Pancreas (tissue), 10 donors: ENCODE results near the gene EMP1. TPM values are rescaled to one million over a fixed set of nuclear protein-coding genes. Genes with fewer than 3 reads are reported as not detected.

Experiments
- ATAC-seq, 4 donors: fragments of 200-7000 bp; cut with Tn5 transposase; one replicate each; pipeline versions ENCODE4 v1.8.0 to v1.9.1; 2020; ENCODE audit warnings: mild to moderate bottlenecking in 4 of 4, moderate library complexity in 4 of 4
- DNase-seq, 6 donors: peaks; one replicate each; pipeline ENCODE4 v3.0.0-alpha.2; 2020
- FAIRE-seq: peaks from 2 replicates; lab custom pipeline; 2012; peaks lifted over from hg19 to GRCh38; lab: Jason Lieb, UNC
- H3K27ac ChIP-seq, 4 donors: fragments of 200-600 bp; sonication (generic); 1 replicate in 3 of 4; 2 replicates in 1 of 4; pipeline versions ENCODE4 v1.5.0 to v1.8.0; 2020
- H3K27me3 ChIP-seq, 4 donors: fragments of 200-600 bp; one replicate each; pipeline ENCODE4 v1.8.0; 2021
- H3K36me3 ChIP-seq, 3 donors: fragments of 200-600 bp; sonication (generic) in 1 of 3; one replicate each; pipeline versions ENCODE4 v1.5.0 to v1.8.0; 2020 to 2021
- H3K4me1 ChIP-seq, 3 donors: fragments of 200-600 bp; one replicate each; pipeline ENCODE4 v1.8.0; 2021
- H3K4me3 ChIP-seq, 4 donors: fragments of 200-600 bp; sonication (generic) in 2 of 4; one replicate each; pipeline versions ENCODE4 v1.5.0 to v1.8.0; 2020 to 2021
- H3K9me3 ChIP-seq, 4 donors: fragments of 200-600 bp; one replicate each; pipeline ENCODE4 v1.8.0; 2021
- CTCF ChIP-seq, 4 donors: fragments of 200-600 bp; sonication (generic) in 3 of 4; IDR thresholded peaks; one replicate each; pipeline versions ENCODE4 v1.5.0 to v1.8.0; 2021; ENCODE audit warnings: antibody characterized with exemption in 4 of 4
- WGBS, 2 donors: extraction: QIAGEN DNeasy Blood & Tissue Kit; methylation state at CpG; one replicate each; pipeline ENCODE4 v1.1.7; 2013; 5-methylcytosine and 5-hydroxymethylcytosine counted together
- intact Hi-C, 3 donors: fragments of 100-400 bp; cut with DNase I; formaldehyde crosslinking; loops; one replicate each; pipeline versions ENCODE4 v1.11.1 to v1.14.2; 2022
- polyA plus RNA-seq, 2 donors: library from polyadenylated mRNA; stranded (reverse); fragments of 200-250 nt; gene quantifications; one replicate each; pipeline ENCODE4 v1.2.3, GENCODE V29; 2013
- total RNA-seq, 6 donors: library from RNA; stranded (reverse); fragmentation: NEBNext Ultra II Directional in 4 of 6; extraction: Animal tissue kit (Norgen Biotek cat#: 25700) in 4 of 6; gene quantifications; one replicate each; pipeline versions ENCODE4 v1.2.1 to v1.2.4, GENCODE V29; 2021 to 2023
- donor health status: healthy with polysubstance abuse.
- donor health status: DM: no; HTN: no; CAD: no; lungs with moderate emphysema.
- donor health status: DM: no; HTN: no; CAD: no.
- donor health status: control.
- donor health status: control.
- donor health status: Bipolar disorder and iron deficiency.
- donor health status: DM: yes; HTN: yes; CAD: no.
- donor health status: DM: no; HTN: no; CAD: no.
- donor health status: DM: no; HTN: no; CAD: no.
- donor health status: DM: yes; HTN: yes; CAD: no.

The EMP1 gene
- total and polyA plus RNA-seq, 8 donors: 5.8 to 43.4 (median 18.7) TPM

- ATAC-seq (peak; percentile 67 to 95 (median 83)), FAIRE-seq (no peak), DNase-seq (peak; percentile 34 to 68 (median 47))
- H3K9me3 ChIP-seq: no peaks in the 10 kb centered on the region
- peak overlapping the region in 1 of 4 donors; percentile 17 for H3K27ac ChIP-seq
- no peaks in the 10 kb centered on the region for H3K27me3 ChIP-seq
- H3K36me3 ChIP-seq: no peaks in the 10 kb centered on the region
- no peaks in the 10 kb centered on the region for H3K4me1 ChIP-seq
- WGBS, 2 donors: 29 to 40% methylated on average over 11 of the region's 11 CpGs
- intact Hi-C loops: no loop called here
- TF ChIP-seq CTCF (IDR thresholded peaks at IDR 0.05): no peak
- H3K4me3 ChIP-seq: no peak overlapping the region
These were observed 17.1 kb upstream of the EMP1 start for GRCh38 chr12:13179211-13180074.

- H3K27ac ChIP-seq: no peak overlapping the region
- no peak overlapping the region for H3K4me3 ChIP-seq
- ATAC-seq (no peak), DNase-seq (no peak), FAIRE-seq (no peak)
- intact Hi-C loops: no loop called here
- 54% methylated on average over 3 of the region's 3 CpGs for WGBS, 2 donors
- H3K36me3 ChIP-seq: no peaks in the 10 kb centered on the region
- no peak for TF ChIP-seq CTCF (IDR thresholded peaks at IDR 0.05)
- no peaks in the 10 kb centered on the region for H3K9me3 ChIP-seq
- no peaks in the 10 kb centered on the region for H3K27me3 ChIP-seq
- no peaks in the 10 kb centered on the region for H3K4me1 ChIP-seq
These were observed 15.0 kb upstream of the EMP1 start for GRCh38 chr12:13181375-13182070.

- WGBS, 2 donors: 88 to 93% methylated on average over 1 of the region's 1 CpG
- no peak for FAIRE-seq
- no peaks in the 10 kb centered on the region for H3K36me3 ChIP-seq
- no peak overlapping the region for H3K4me3 ChIP-seq
- H3K4me1 ChIP-seq: no peaks in the 10 kb centered on the region
- ATAC-seq: no peak
- TF ChIP-seq CTCF (IDR thresholded peaks at IDR 0.05): no peak
- no peak overlapping the region for H3K27ac ChIP-seq
- no peak for DNase-seq
- no peaks in the 10 kb centered on the region for H3K9me3 ChIP-seq
- intact Hi-C loops: no loop called here
- no peaks in the 10 kb centered on the region for H3K27me3 ChIP-seq
These were observed 13.6 kb upstream of the EMP1 start for GRCh38 chr12:13182881-13183280.

- no peaks in the 10 kb centered on the region for H3K4me1 ChIP-seq
- H3K4me3 ChIP-seq: no peak overlapping the region
- FAIRE-seq (no peak), ATAC-seq (no peak), DNase-seq (no peak)
- intact Hi-C loops: no loop called here
- no peaks in the 10 kb centered on the region for H3K9me3 ChIP-seq
- no peak overlapping the region for H3K27ac ChIP-seq
- H3K27me3 ChIP-seq: no peaks in the 10 kb centered on the region
- H3K36me3 ChIP-seq: no peaks in the 10 kb centered on the region
- TF ChIP-seq CTCF (IDR thresholded peaks at IDR 0.05): no peak
These were observed 12.9 kb upstream of the EMP1 start for GRCh38 chr12:13183620-13184019.

- 78 to 87% methylated on average over 4 of the region's 4 CpGs for WGBS, 2 donors
- H3K27me3 ChIP-seq: no peaks in the 10 kb centered on the region
- H3K4me3 ChIP-seq: no peak overlapping the region
- no peaks in the 10 kb centered on the region for H3K9me3 ChIP-seq
- FAIRE-seq: no peak
- DNase-seq: no peak
- ATAC-seq: no peak
- no peaks in the 10 kb centered on the region for H3K36me3 ChIP-seq
- H3K4me1 ChIP-seq: no peaks in the 10 kb centered on the region
- no peak overlapping the region for H3K27ac ChIP-seq
- no peak for TF ChIP-seq CTCF (IDR thresholded peaks at IDR 0.05)
- intact Hi-C loops: no loop called here
These were observed 10.2 kb upstream of the EMP1 start for GRCh38 chr12:13186302-13186701.
